Lower leg skin (tissue), 4 donors: ENCODE results near the gene BCL2L12. TPM values are rescaled to one million over a fixed set of nuclear protein-coding genes. Genes with fewer than 3 reads are reported as not detected.

Source experiments
- DNase-seq, 2 donors: peaks; one replicate each; pipeline ENCODE4 v3.0.0-alpha.2; 2019; ENCODE audit warnings: low spot score in 2 of 2
- H3K4me3 ChIP-seq: fragments of 200-600 bp; sonication (generic); 2 replicates; pipeline ENCODE4 v1.5.1; 2017; ENCODE audit warnings: mild to moderate bottlenecking, low read depth; ENCODE audit not compliant: poor library complexity, severe bottlenecking
- CTCF ChIP-seq, 3 donors: fragments of 450-650 bp; IDR thresholded peaks; one replicate each; pipeline ENCODE4 v1.5.1; 2016; ENCODE audit warnings: antibody characterized with exemption in 3 of 3, mild to moderate bottlenecking in 3 of 3, moderate library complexity in 2 of 3
- POLR2A ChIP-seq, 2 donors: fragments of 450-650 bp; IDR thresholded peaks; one replicate each; pipeline ENCODE4 v1.6.1; 2016 to 2017; ENCODE audit warnings: antibody characterized with exemption in 2 of 2, mild to moderate bottlenecking in 1 of 2, moderate library complexity in 1 of 2
- WGBS, 2 donors: methylation state at CpG; one replicate each; pipeline ENCODE4 v1.1.5; 2018; 5-methylcytosine and 5-hydroxymethylcytosine counted together
- intact Hi-C: fragments of 100-400 bp; cut with DNase I; formaldehyde crosslinking; loops from one replicate; pipeline ENCODE4 v1.15.0; 2023; ENCODE audit warnings: low total_unique reads
- total RNA-seq, 4 donors: library from RNA; depleted of rRNA; stranded (reverse); fragments of >200 nt; gene quantifications; one replicate each; pipeline ENCODE4 v1.1.0, GENCODE V29; 2016

BCL2L12 gene
- total RNA-seq, 4 donors from 2014 or later = 6.1 to 9.2 (median 6.6) TPM

- no peak overlapping the region for H3K4me3 ChIP-seq
- no peak for TF ChIP-seq POLR2A (IDR thresholded peaks at IDR 0.05)
- peak in 1 of 3 donors; percentile 75 for TF ChIP-seq CTCF (IDR thresholded peaks at IDR 0.05)
- WGBS, 2 donors = 25 to 35% methylated on average over 28 of the region's 28 CpGs
- intact Hi-C loops = no loop called here
- DNase-seq = peak in 1 of 2 donors; percentile 95
Measured at GRCh38 chr19:49672131-49672919, 6.6 kb downstream of the BCL2L12 start.

- H3K4me3 ChIP-seq = no peak overlapping the region
- intact Hi-C loops = no loop called here
- DNase-seq = peak; percentile 84 to 97
- TF ChIP-seq CTCF (IDR thresholded peaks at IDR 0.05) = peak in 1 of 3 donors; percentile 8
- TF ChIP-seq POLR2A (IDR thresholded peaks at IDR 0.05) = no peak
- WGBS, 2 donors = 2 to 4% methylated on average over 27 of the region's 27 CpGs
Measured at GRCh38 chr19:49676136-49676783, 10.5 kb downstream of the BCL2L12 start.

GRCh38 chr19:49676784-49677230, 11.1 kb downstream of the BCL2L12 start:
- DNase-seq = peak; percentile 100
- TF ChIP-seq CTCF (IDR thresholded peaks at IDR 0.05) (no peak), POLR2A (IDR thresholded peaks at IDR 0.05) (no peak)
- H3K4me3 ChIP-seq = peak overlapping the region; percentile 80
- 0 to 1% methylated on average over 33 to 34 of the region's 34 CpGs for WGBS, 2 donors
- intact Hi-C loops = no loop called here

GRCh38 chr19:49677231-49677900, 11.6 kb downstream of the BCL2L12 start, which contains the start of gene PRMT1:
Gene PRMT1 (plus strand): TSS chr19:49677271. CDS start chr19:49677281, 10 bp downstream.
- 1% methylated on average over 35 to 47 of the region's 57 CpGs for WGBS, 2 donors
- intact Hi-C loops = no loop called here
- peak within 1 kb of the TSS; percentile 80 for H3K4me3 ChIP-seq
- no peak for TF ChIP-seq CTCF (IDR thresholded peaks at IDR 0.05)
- peak in 1 of 2 donors; percentile 8 for TF ChIP-seq POLR2A (IDR thresholded peaks at IDR 0.05)
- DNase-seq = no peak

- no peak for TF ChIP-seq CTCF (IDR thresholded peaks at IDR 0.05)
- TF ChIP-seq POLR2A (IDR thresholded peaks at IDR 0.05) = no peak
- intact Hi-C loops = no loop called here
- peak overlapping the region; percentile 80 for H3K4me3 ChIP-seq
- 2 to 3% methylated on average over 21 of the region's 21 CpGs for WGBS, 2 donors
- peak; percentile 72 to 95 for DNase-seq
Measured at GRCh38 chr19:49677901-49678674, 12.4 kb downstream of the BCL2L12 start.
